Measurements from ENCODE around the gene CLSTN2.

DNA sequence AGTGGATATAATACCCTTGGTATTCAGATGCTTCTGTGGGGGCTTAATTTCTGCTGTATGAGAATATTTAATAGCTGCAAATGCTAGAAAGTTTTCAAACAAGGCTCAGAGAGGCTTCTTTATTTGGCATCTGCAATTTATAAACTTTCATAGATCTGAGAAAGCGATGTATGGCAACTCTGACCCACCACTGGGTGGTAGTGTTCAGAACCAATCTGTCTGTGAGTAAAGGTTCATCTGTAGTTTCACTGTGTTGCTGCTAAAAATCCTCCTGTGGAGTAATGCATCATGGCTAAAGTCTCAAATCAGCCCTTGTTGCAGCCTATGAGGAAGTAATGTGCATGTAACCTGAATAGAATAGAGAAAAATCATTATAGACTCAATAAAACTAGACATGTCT is 47.4 kb downstream of the CLSTN2 start:
- TF ChIP-seq, protein P1, sequence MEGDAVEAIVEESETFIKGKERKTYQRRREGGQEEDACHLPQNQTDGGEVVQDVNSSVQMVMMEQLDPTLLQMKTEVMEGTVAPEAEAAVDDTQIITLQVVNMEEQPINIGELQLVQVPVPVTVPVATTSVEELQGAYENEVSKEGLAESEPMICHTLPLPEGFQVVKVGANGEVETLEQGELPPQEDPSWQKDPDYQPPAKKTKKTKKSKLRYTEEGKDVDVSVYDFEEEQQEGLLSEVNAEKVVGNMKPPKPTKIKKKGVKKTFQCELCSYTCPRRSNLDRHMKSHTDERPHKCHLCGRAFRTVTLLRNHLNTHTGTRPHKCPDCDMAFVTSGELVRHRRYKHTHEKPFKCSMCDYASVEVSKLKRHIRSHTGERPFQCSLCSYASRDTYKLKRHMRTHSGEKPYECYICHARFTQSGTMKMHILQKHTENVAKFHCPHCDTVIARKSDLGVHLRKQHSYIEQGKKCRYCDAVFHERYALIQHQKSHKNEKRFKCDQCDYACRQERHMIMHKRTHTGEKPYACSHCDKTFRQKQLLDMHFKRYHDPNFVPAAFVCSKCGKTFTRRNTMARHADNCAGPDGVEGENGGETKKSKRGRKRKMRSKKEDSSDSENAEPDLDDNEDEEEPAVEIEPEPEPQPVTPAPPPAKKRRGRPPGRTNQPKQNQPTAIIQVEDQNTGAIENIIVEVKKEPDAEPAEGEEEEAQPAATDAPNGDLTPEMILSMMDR (IDR thresholded peaks at IDR 0.05): no peak
- no peak for TF ChIP-seq POLR2A (IDR thresholded peaks at IDR 0.05)
